Measurements from ENCODE around the gene MBP.

GRCh38 chr18:77066101-77066500 is 66.5 kb downstream of the MBP start:
- TF ChIP-seq ELF4 (IDR thresholded peaks at IDR 0.05) (no peak), ARNT (IDR thresholded peaks at IDR 0.05) (no peak), LEF1 (IDR thresholded peaks at IDR 0.05; ENCODE audit: borderline replicate concordance) (no peak), SP1 (IDR thresholded peaks at IDR 0.05) (no peak), BHLHE40 (IDR thresholded peaks at IDR 0.05; ENCODE audit: borderline replicate concordance) (no peak), CTBP1 (IDR thresholded peaks at IDR 0.05; ENCODE audit: borderline replicate concordance) (no peak), NFRKB (IDR thresholded peaks at IDR 0.05) (no peak)
